ENCODE results near the gene ATP6AP1. TPM values are rescaled to one million over a fixed set of nuclear protein-coding genes. Genes with fewer than 3 reads are reported as not detected.

Gene ATP6AP1
- polyA plus RNA-seq, 1 donor (not counting 4 experiments of a cell fraction or from before 2014, with no cell fraction given) = 42.4 TPM

- H3K9me3 ChIP-seq (ENCODE audit: control insufficient read depth, low read depth, low read length) = no peaks in the 10 kb centered on the region
- TF ChIP-seq EZH2 (IDR thresholded peaks at IDR 0.05; ENCODE audit: low read length) (no peak), CTCF (optimal IDR thresholded peaks at IDR 0.05 in 1 of 3, IDR thresholded peaks at IDR 0.05 in 1 of 3, conservative IDR thresholded peaks at IDR 0.05 in 1 of 3; ENCODE audit: extremely low read depth in 1 of 3, insufficient read depth in 2 of 3, low read length in 3 of 3) (no peak)
- peaks cover 8% of the 10 kb centered on the region for H3K79me2 ChIP-seq (ENCODE audit: control insufficient read depth, insufficient read depth, low read length)
- H3K4me2 ChIP-seq (ENCODE audit: control insufficient read depth, extremely low read depth, insufficient read depth, low read depth, low read length) = no peak overlapping the region
- no peaks in the 10 kb centered on the region for H3K9me1 ChIP-seq (ENCODE audit: control insufficient read depth, extremely low read depth, insufficient read depth, low read length)
- H3K4me3 ChIP-seq (ENCODE audit: control insufficient read depth in 2 of 3, extremely low read depth in 1 of 3, insufficient read depth in 2 of 3, low read depth in 1 of 3, low read length in 3 of 3) = no peak overlapping the region
- no peak for FAIRE-seq
- DNase-seq (ENCODE audit: low read depth, low spot score) = no peak
- peaks cover 6 to 13% of the 10 kb centered on the region in 2 experiments for H3K36me3 ChIP-seq (ENCODE audit: control insufficient read depth in 2 of 2, extremely low read depth in 1 of 2, insufficient read depth in 2 of 2, low read length in 2 of 2)
- H3K27me3 ChIP-seq (ENCODE audit: control insufficient read depth, extremely low read depth, insufficient read depth, low read length) = no peaks in the 10 kb centered on the region
- no peak overlapping the region for H3K27ac ChIP-seq (ENCODE audit: control insufficient read depth, insufficient read depth, low read length)
- H3K9ac ChIP-seq (ENCODE audit: control insufficient read depth, extremely low read depth, insufficient read depth, low read length) = no peak overlapping the region
- no peaks in the 10 kb centered on the region for H4K20me1 ChIP-seq (ENCODE audit: control insufficient read depth, extremely low read depth, insufficient read depth, low read length)
- dilution Hi-C loops (cut with MboI; ENCODE audit: extremely low pct_ligation_motif_present, low sequenced_read_pairs) = no loop called here
- H2AFZ ChIP-seq (ENCODE audit: control insufficient read depth, low read length) = no peak overlapping the region
- peaks cover 5% of the 10 kb centered on the region for H3K4me1 ChIP-seq (ENCODE audit: control insufficient read depth, extremely low read depth, insufficient read depth, low read length)
Observed at GRCh38 chrX:154403858-154404257, 24.6 kb upstream of the ATP6AP1 start.

- dilution Hi-C loops (cut with MboI; ENCODE audit: extremely low pct_ligation_motif_present, low sequenced_read_pairs) = no loop called here
- Histone ChIP-seq H4K20me1 (ENCODE audit: control insufficient read depth, extremely low read depth, insufficient read depth, low read length) (no peaks in the 10 kb centered on the region), H3K27ac (ENCODE audit: control insufficient read depth, insufficient read depth, low read length) (no peak overlapping the region), H3K9ac (ENCODE audit: control insufficient read depth, extremely low read depth, insufficient read depth, low read length) (no peak overlapping the region), H3K79me2 (ENCODE audit: control insufficient read depth, insufficient read depth, low read length) (no peaks in the 10 kb centered on the region), H3K9me1 (ENCODE audit: control insufficient read depth, extremely low read depth, insufficient read depth, low read length) (no peaks in the 10 kb centered on the region), H3K4me2 (ENCODE audit: control insufficient read depth, extremely low read depth, insufficient read depth, low read depth, low read length) (no peak overlapping the region), H3K36me3 (ENCODE audit: control insufficient read depth in 2 of 2, extremely low read depth in 1 of 2, insufficient read depth in 2 of 2, low read length in 2 of 2) (peaks cover 4% of the 10 kb centered on the region in 2 experiments), H3K27me3 (ENCODE audit: control insufficient read depth, extremely low read depth, insufficient read depth, low read length) (no peaks in the 10 kb centered on the region), H3K4me1 (ENCODE audit: control insufficient read depth, extremely low read depth, insufficient read depth, low read length) (peaks cover 8% of the 10 kb centered on the region), H2AFZ (ENCODE audit: control insufficient read depth, low read length) (no peak overlapping the region), H3K9me3 (ENCODE audit: control insufficient read depth, low read depth, low read length) (no peaks in the 10 kb centered on the region), H3K4me3 (ENCODE audit: control insufficient read depth in 2 of 3, extremely low read depth in 1 of 3, insufficient read depth in 2 of 3, low read depth in 1 of 3, low read length in 3 of 3) (no peak overlapping the region)
- TF ChIP-seq EZH2 (IDR thresholded peaks at IDR 0.05; ENCODE audit: low read length) = no peak
- no peak for TF ChIP-seq CTCF (optimal IDR thresholded peaks at IDR 0.05 in 1 of 3, IDR thresholded peaks at IDR 0.05 in 1 of 3, conservative IDR thresholded peaks at IDR 0.05 in 1 of 3; ENCODE audit: extremely low read depth in 1 of 3, insufficient read depth in 2 of 3, low read length in 3 of 3)
- no peak for FAIRE-seq
- DNase-seq (ENCODE audit: low read depth, low spot score) = no peak
Observed at GRCh38 chrX:154404625-154405192, 23.8 kb upstream of the ATP6AP1 start.

Data from keratinocyte (primary cell).